Astrocyte of the spinal cord (primary cell): ENCODE results near the gene CCDC93.
A peak's percentile ranks its signal among the peaks of the same experiment; 100 is the strongest.

Source experiments
- DNase-seq: peaks from one replicate; pipeline ENCODE4 v3.0.0; 2011; ENCODE audit warnings: low read depth, low spot score
- H3K4me3 ChIP-seq: 2 replicates; pipeline ENCODE4 v1.5.1; 2011; ENCODE audit warnings: low read depth, mild to moderate bottlenecking, low read length, moderate library complexity
- CTCF ChIP-seq: IDR thresholded peaks from 2 replicates; pipeline ENCODE4 v1.5.1; 2012; ENCODE audit warnings: low read depth, mild to moderate bottlenecking, low read length, inconsistent platforms
- in situ Hi-C: cut with HindIII; loops from 2 replicates; pipeline ENCODE4 v1.10.0; 2017; ENCODE audit warnings: low sequenced_read_pairs

The CCDC93 gene

GRCh38 chr2:118000041-118000440 lies 13.8 kb downstream of the CCDC93 start:
- no peak for TF ChIP-seq CTCF
- no peak overlapping the region for H3K4me3 ChIP-seq
- no peak for DNase-seq
- in situ Hi-C loops = no loop called here

GRCh38 chr2:117997872-117998454 lies 15.9 kb downstream of the CCDC93 start:
- no peak overlapping the region for H3K4me3 ChIP-seq
- no peak for DNase-seq
- in situ Hi-C loops = no loop called here
- TF ChIP-seq CTCF = no peak

GRCh38 chr2:117996525-117996924 lies 17.3 kb downstream of the CCDC93 start:
- TF ChIP-seq CTCF = no peak
- in situ Hi-C loops = no loop called here

GRCh38 chr2:117994729-117995128 lies 19.1 kb downstream of the CCDC93 start:
- in situ Hi-C loops = no loop called here
- no peak for TF ChIP-seq CTCF
- H3K4me3 ChIP-seq = no peak overlapping the region
- no peak for DNase-seq

More at GRCh38 chr2:117996525-117996924, 17.3 kb downstream of the CCDC93 start:
- no peak overlapping the region for H3K4me3 ChIP-seq
- DNase-seq = no peak

- DNase-seq = no peak
- in situ Hi-C loops = no loop called here
- H3K4me3 ChIP-seq = no peak overlapping the region
- no peak for TF ChIP-seq CTCF
Observed at GRCh38 chr2:117989854-117990438, 23.9 kb downstream of the CCDC93 start.

- no peak overlapping the region for H3K4me3 ChIP-seq
- no peak for DNase-seq
- in situ Hi-C loops = no loop called here
- no peak for TF ChIP-seq CTCF
Observed at GRCh38 chr2:117987121-117987520, 26.7 kb downstream of the CCDC93 start.

- in situ Hi-C loops = no loop called here
- no peak for DNase-seq
- H3K4me3 ChIP-seq = no peak overlapping the region
- peak; percentile 1 for TF ChIP-seq CTCF
Observed at GRCh38 chr2:117985092-117985491, 28.8 kb downstream of the CCDC93 start.
